Measurements from ENCODE around the gene PISD.
A peak's percentile ranks its signal among the peaks of the same experiment; 100 is the strongest.

Gene PISD

DNA sequence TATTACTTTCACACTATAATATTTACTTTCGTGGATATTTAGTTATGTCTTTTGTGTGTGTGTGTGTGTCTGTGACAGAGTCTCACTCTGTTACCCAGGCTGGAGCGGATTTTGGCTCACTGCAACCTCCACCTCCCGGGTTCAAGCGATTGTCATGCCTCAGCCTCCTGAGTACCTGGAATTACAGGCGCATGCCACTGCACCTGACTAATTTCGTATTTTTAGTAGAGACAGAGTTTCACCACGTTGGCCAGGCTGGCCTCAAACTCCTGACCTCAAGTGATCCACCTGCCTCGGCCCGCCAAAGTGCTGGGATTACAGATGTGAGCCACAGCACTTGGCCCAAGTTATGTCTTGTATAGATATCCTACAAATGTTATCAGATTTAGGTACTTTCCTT lies 9.9 kb downstream of the PISD start:
- DNase-seq = no peak

DNA sequence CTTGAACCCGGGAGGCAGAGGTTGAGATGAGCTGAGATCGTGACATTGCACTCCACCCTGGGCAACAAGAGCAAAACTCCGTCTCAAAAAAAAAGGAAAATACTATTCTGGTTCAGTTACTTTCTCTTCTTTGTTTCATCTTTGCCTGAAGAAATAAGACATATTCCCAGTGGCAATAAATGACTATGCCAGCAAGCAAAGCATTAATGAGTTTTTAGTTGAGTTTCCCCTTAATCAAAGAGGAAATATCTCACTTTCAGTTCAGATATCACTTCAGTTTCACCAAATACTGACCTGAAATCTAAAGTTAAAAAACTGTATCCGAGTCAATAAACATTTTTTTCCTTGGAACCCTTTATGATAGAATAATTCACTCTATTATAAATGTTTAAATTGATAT lies 10.4 kb downstream of the PISD start:
- no peak for DNase-seq

DNA sequence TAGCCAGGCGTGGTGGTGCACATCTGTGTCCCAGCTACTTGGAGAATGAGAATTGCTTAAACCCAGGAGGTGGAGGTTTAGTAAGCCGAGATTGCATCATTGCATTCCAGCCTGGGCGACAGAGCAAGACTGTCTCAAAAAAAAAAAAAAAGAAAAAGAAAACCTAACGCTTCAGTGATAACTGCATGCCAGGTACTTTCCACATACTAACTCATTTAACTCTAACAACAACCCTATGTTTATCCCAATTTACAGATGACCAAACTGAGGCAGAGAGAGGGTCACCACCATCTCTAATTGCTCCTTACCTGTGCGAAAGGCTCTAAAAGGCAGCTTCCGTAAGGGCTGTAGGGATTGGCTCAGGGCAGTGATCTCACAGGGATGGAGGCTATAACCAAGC lies 11.6 kb downstream of the PISD start:
- no peak for DNase-seq

DNA sequence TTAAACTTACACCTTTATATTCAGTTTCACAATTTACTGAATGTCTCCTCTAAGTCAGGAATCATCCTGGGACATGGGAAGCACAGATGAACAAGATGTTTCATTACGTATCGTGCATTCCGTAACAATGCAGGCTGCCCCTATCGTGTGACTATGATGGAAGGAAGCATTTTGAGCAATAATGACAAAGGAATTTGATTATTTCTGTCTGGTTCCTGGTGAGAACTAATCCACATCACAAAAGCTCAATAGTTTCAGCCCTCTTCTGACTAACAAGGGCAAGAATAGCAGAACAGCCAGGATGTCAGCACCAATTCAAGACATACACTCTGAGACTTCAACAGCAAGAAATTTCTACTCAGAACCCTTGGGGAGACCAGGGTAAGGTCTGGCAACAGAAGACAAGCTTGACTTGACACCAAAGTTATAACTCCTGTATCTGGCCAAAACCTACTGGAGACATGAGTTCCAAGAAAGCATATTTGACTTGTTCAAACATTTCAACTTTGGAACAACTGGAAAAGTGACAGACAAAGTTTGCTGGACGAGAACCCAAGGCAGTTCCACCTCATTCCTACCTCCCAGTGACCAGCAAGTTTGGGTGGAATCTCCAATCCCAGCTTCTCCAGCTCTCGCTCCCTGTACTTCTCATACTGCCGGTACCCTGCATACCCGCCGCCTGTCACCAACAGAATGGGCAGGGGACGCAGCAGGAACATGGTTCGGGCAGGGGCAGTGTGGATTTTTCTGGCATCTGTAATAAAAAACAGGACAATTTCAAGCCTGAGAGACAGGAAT lies 14.3 kb downstream of the PISD start:
- no peak for DNase-seq

DNA sequence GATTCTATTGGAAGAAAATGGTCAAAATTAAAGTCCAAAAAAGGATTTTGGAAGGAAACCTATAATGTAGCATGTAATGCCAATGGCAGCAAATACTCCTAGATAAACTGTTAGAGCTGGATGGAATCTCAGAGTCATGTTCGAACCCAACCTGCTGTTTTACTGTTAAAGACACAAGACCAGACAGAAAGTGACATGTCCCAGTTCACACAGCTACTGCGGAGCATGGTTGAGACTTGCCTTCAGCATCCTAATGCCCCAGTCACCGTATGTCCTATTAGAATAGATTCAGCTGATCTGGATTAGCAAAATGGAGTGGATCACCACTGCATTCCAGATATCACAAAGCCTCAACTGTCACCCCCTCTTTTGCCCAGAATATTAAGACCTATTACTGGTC lies 14.9 kb downstream of the PISD start:
- DNase-seq = no peak

DNA sequence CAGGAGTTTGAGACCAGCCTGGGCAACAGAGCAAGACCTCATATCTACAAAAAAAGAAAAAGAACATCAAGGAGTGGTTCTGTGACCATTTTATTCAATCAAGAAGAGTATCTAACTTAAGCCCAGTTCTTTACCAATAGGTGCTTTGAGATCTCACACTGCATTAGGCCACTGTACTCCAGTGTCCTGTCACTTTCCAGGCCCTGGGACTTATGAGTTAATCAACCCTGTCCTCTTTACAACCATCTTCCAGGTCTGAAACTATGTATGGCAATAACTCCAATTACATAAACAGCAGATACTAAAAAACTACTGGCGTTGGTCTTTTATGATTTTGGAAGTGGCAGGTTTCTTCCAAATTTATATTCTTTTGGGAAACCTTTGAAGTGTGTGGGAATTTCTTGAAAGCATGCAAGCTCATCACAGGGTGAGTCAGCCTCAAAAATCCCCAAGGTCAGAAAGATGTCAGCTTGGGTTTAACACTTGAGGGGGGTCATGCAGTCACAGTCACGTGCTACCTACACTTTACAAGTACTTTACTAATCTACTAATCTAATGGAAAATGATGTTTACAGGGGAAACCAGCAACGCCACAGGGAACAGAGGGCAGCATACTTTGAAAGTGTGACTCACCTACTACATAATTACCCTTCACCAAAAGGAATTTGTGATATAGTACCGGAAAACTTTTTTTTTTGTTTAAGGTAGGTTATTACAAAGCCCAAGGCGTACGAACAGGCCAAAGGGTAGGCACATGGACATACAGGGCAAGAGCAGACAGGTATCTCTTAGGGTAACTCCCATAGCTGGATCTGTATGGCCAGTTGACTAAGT lies 15.6 kb downstream of the PISD start:
- no peak for DNase-seq

DNA sequence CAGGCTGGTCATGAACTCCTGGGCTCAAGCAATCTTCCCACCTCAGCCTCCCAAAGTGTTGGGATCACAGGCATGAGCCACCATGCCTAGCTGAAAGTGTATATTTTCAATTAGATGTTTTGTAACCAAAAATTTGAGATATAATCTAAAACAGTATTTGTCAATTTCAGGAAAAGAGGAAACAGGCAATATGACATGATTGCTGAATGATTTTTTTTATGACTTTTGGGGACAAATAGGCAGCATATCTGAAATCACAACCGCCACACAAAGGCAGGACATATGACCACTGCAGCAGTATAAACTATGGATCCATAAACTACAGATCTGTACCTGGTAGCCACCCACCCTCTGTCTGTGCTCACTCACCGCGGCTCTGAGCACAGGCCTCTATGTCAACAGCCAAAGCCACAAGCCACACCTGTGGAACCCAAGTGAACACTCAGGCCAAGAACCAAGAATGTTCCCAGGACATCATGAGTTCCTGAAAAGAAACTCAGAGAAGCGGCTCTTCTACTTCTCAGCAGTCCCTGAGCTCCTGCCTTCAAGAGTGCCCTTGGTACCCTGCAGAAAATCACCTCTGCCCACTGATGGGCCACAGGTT lies 22.5 kb downstream of the PISD start:
- no peak for DNase-seq

DNA sequence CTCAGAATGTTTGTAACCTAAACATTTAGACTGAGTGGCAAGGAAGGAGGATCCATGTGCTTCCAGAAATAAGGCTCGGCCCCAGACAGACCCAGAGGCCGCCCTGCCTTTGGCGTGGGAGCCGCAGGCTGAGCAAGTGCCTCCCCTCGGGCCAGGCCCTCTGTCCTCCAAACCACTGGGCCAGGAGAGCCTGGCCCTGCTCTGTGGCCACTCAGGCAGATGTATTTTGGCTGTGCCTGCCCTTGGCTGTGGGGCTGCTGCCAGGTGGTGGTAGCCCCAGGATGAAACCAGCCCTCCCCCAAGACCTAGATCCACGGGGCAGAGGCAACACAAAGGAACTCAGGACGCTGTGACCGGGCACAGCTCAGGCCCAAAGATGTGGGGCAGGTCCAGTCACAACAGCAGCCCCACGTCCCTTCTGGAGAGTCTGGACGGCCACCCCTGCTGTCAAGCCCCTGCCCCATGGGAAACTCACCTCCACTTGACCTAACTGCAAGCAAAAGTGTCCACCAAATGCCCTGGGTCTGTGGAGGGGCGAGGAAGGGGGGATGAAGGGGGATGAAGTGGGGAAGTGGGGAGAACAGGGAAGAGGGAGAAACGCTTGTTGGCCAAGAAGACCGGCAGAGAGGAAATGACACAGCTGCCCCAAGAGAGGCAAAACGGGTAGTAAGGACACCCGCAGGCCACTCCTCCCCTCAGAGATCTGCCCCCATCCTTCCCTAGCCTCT lies 24.0 kb downstream of the PISD start:
- no peak for DNase-seq

DNA sequence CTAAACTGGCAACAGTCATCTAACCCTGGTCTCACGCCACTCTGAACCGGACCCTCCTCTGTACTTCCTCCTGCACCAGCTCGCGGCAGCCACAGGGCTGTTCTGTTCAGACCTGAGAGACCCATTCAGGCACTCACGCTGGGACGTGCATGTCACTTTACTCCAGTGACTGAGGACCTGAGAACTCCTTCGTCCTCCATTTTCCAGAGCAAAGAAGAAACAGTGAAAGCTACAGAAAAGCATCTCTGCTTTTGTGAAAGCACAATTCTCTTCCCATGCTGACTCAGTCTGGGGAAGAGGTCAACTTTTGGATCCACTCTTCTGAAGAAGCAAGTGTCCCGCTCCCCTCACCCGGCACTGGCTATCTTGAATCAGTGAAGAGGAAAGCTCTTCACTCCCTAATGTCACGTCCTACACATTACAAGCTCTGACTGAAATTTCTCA lies 24.5 kb downstream of the PISD start:
- DNase-seq = no peak

DNA sequence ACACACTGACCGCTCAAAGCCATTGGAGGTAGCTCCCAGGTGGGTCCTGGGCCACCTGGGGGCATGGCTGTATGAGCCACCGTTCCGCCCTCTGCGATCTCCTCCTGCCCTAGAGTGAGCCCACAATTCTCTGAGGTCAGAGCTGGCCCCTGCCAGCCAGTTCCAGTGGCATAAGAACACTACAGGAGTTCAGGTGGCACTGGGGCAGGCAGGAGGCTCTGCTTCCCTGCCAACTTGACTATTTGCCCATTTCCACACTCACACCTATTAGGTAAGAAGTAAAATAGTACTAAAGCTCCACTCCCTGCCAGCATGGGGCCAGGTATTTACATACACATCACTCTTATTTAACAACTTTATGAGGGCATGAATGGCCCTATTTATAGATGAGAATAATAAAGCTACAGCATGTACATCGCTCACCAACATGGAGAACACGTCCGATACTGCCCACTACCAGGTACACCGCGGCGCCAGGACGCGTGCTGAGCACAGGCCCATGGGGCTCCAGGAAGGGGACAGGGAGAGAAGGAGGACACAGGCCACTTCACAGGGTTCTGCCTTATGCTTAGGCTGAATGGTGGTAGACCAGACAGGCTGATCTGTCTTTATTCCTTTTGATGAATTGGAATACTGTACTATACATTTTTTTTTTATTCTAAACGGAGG lies 26.2 kb downstream of the PISD start:
- no peak for DNase-seq

DNA sequence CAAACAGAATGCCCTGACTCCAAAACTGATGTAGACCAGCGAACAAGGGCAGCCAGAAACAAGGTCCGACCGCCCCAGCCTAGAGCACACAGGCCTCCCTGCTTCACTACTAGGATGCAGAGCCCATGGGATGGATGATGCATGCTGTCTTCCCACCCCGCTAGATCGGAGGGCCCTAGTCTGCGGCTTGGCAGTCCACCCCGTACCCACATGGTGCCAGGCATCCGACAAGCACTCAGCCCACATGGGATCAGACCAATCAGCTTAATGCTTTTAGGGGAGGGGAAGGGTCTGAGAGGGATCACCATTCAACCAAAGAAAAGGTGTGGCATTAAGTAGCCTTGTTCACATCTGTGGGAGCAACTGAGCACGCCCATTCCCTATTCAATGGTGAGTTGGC lies 30.6 kb downstream of the PISD start:
- DNase-seq = peak; percentile 58

DNA sequence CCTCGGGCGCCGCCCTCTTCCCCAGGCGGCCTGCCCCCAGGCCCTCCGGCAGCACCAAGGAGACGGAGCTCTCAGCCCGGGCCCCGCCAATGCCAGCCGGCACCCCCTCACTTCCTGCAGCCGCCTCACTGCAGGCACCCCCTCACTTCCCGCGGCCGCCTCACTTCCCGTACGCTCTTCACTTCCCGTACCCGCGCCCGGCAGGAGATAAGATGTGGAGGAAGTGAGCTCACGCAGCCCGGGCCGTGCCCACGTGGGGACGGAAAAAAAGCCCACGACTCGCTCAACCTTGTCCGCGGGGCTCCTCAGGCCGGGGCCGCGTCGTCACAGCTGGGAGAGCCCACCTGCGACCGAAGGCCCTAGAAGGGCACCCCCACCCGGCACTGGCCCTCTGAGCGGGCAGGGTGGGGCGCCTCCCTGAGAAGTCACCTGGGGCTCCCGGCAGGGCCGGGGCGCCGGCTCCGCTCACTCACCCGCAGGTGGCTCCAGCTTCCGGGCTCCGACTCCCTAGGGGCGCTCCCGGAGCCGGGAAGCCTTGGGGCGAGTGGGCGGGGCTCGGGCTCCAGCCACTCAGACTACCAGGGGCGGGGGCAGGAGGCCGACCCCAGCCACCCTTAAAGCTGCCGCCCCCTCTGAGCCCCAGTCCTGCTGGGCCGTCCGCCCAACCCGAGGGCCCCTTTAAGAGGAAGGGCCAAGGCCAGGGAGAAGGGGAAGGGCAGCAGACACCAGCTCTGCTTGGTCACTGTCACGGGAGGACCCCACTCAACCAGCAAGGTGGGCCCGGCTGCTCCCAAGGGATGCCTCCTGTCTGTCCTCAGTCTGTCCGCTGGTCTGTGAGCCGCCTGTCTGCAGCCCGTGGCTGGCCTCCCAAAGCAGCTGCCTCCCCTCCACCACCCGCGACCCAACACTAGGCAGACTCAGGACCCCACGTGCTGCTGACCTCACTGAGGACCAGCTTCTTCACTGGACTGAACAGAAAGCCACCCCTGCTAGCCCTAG lies 31.4 kb downstream of the PISD start:
- peak; percentile 90 for DNase-seq

DNA sequence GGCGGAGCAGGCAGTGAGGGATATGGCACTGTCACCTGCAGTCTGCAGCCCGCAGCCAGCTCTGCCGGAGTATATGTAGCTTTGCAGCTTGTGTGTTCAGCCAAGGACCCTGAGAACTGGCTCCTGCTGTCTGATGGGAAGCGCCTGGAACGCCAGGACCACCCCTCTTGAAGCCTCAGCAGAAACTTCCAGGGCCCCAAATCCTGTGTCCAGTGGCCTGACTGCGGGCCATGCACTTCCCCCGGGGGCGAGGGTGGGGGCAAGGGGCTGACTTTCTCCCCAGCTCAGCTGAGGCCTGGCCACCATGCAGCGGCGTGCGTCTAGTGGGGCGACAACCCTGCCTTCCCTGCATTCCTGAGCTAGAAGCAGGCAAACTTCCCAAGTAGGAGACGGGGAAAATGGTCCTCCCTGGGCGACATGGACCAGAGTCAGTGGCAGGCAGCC lies 32.3 kb downstream of the PISD start:
- no peak for DNase-seq

DNA sequence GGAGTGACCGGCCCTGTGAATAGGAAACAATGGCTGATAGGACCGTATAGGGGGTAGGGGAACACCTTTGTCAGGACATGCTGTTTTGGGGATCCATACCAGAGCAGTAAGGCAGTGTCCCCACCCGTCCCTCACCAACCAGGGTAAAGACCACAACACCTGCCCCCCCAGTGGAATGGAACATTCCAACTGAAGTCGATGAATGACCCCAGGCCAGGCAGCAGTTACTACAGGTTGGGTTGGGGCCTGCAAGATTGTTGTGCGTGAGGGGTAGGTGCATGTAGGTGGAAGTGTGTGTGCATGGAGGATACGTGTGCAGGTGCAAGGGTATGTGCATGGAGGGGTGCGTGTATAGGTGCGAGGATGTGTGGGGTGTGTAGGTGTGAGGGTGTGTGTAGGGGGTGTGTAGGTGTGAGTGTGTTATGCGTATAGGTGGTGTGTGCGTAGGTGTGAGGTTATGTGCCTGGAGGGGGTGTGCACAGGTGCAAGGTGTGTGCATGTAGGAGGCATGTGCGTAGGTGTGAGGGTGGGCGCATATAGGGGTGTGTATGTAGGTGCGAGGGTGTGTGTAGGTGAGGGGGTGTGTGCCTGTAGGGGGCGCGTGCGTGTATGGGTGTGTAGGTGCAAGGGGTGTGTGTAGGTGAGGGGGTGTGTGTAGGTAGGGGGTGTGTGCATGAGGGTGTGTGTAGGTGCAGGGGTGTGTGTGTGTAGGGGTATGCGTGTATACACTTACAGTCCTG lies 32.9 kb downstream of the PISD start:
- DNase-seq = no peak

DNA sequence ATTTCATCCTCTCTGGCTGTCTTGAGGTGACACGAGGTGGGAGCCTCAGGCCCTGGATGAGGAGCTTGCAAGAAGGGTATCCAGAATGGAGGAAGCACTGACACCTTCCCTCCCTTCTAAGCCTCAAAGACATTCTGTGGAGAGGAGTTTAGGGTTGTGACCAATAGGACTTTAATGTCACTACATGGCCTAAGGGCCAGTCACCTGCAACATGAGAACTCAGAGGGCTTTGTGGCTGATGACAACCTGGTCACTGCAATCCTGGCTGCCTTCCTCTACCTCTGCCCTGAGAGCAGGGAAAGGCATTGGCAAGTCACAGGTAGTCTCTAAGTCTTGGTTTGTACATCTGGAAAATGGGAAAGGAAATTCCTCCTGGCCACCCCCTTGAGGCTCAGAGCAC lies 33.7 kb downstream of the PISD start:
- no peak for DNase-seq

DNA sequence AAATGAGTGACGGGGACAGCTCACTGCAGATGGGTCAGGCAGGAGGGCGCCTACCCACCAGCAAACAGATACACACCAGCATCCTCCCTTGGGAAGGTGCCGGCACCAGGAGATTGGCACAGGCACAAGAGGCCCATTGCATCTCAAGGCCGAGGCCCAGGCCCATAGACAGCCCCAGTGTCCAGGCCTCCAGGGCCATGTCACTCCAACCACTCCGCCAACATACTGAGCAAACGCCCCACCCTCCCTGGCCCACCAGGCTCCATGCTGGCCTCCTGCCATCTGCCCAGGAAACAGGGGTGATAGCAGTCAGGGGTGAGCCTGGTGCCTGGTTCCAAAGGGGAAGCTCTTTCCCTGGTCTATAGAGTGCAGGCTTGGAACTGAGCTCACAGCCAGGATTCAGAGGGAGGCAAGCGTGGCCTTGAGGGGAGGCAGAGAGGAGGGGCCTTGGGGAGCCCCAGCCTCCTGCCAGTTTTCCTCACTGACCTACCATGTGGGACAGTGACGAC lies 34.7 kb downstream of the PISD start:
- DNase-seq = no peak

DNA sequence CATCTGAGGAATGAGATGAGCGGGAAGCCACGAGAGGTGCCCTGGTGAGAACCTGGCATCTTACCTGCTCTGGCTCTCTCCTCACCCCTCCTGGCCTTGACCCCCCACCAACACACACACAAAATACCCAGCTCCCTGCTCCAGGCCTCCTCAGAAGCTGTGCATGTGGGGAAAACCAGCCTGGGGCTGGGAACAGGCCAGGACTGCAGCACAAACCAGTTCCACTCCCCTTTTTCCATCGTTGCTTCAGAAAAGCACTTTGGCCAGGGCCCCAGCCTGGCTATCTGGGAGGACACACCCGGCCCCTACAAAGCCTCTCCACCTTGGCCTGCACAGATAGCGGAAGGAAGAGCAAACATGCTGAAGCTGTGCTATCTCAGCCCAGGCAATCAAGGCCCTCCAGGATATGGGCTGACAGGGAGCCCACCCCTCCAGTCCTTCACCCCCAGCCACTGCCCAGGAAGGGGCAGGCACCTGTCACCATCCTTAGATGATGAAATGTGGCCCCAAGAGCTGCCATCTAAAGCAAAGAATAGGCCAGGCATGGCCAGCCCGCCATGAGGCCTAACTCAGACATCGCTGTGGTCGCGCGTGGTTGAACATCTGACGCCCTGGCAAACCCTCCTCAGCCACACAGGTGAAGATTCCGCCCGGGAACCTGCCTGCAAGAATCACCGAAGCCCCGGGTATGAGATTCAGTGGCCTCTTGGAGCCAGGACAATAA lies 35.4 kb downstream of the PISD start:
- DNase-seq = no peak

DNA sequence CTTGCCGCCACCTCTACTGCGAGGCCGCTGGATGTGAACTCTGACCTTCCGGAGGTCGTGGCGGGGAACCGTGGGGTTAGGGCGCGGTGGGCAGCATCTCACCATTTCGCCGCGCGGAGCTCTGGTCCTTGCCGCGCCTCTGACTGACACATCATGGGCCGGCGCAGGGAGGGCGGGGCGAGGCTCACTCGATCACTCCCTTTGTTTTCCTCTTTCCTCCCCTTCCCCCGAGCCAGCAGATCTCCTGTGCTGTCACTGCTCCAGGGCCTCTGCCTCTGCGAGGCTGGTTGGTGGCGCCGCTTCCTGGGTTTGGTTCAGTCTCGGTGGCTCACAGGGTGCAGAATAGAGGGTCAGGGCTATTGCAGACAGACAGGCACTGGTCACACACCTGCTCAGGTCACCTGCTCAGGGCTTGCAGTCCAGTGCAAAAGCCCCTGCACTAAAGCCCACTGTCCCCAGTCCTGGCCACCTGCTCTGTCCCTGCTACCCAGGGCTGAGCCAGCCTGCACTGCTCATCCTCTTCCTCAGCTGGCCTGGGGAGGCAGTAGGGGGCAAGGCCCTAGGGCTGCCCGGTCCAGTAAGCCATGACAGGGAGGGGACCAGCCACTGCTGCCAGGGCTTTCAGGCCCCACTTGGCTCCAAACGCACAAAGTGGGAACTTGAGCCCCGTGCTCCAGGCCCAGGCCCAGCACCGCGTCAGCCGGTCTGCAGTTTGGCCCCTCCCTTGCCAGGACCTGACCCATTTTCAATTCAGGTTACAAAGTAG lies 36.2 kb downstream of the PISD start:
- no peak for DNase-seq

DNA sequence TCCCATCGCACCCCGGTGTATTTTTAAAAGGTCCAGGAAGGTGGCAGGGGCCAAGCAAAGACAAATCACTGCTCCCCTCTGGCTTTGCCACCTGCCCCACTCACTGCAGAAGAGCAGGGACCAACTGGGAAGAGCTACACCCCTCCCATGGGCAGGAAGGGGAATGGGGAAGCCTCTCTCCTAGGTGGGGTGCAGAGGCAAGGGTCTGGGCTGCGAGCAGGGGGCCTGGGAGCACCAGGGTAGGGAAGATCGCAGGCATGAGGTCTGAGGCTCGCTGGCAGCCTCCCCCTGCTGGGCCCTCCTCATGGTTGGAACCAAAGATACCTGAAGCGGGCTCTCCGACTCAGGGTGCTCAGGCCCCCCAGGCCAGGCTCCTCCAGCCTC lies 36.8 kb downstream of the PISD start:
- DNase-seq = no peak

Measured in activated CD8-positive, alpha-beta memory T cell treated with anti-CD3 and anti-CD28 coated beads, Interleukin-2, amount 50 U/mL, for 48 hours (primary cell).